Measurements from ENCODE around the gene MAPKAP1.

GRCh38 chr9:125432715-125433385, 274.2 kb downstream of the MAPKAP1 start:
- TF ChIP-seq CTCF (IDR thresholded peaks at IDR 0.05), result no peak
- no peak for TF ChIP-seq EP300 (IDR thresholded peaks at IDR 0.05)
- TF ChIP-seq POLR2A (IDR thresholded peaks at IDR 0.05), result no peak
- TF ChIP-seq POLR2AphosphoS5 (IDR thresholded peaks at IDR 0.05), result no peak

Data from gastroesophageal sphincter (tissue), 3 donors.